K562 (cell line): ENCODE measurements around the gene CDC14B. TPM values are rescaled to one million over a fixed set of nuclear protein-coding genes. Genes with fewer than 3 reads are reported as not detected.

Source experiments
- ATAC-seq: fragments of 200-7000 bp; cut with Tn5 transposase; 3 replicates; pipeline ENCODE4 v1.9.1; 2020; ENCODE audit warnings: moderate library complexity
- BruUV-seq: library from RNA; stranded (reverse); fragments of 400-500 nt; replicated peaks from 2 replicates; lab custom pipeline; 2021; lab: Mats Ljungman, UMichigan
- CTCF ChIA-PET: fragments of 300-600 bp; formaldehyde crosslinking; extraction: SDS; loops from one replicate; lab custom pipeline; 2021; ENCODE audit warnings: low intra/inter-chr PET ratio; lab: Yijun Ruan, JAX
- POLR2A ChIA-PET: fragments of 300-600, 350-650 bp; sonication (Branson Sonifier 250); formaldehyde crosslinking; extraction: SDS; loops from one replicate; lab custom pipeline; 2021; ENCODE audit warnings: antibody characterized with exemption, inconsistent platforms; lab: Yijun Ruan, JAX
- DNase-seq, 4 experiments: peaks; one replicate each; pipeline versions ENCODE4 v3.0.0 to v3.0.0-alpha.2; 2011 to 2018; ENCODE audit warnings: low spot score in 3 of 4, mixed read lengths in 3 of 4; ENCODE audit errors: extremely low read depth in 1 of 4
- FAIRE-seq: peaks from 2 replicates; lab custom pipeline; 2011; peaks lifted over from hg19 to GRCh38; lab: Jason Lieb, UNC
- H2AFZ ChIP-seq: 2 replicates; pipeline ENCODE4 v1.6.0; 2011; ENCODE audit warnings: low read depth, low read length, control low read depth, inconsistent platforms
- H3K27ac ChIP-seq: fragments of 200-600 bp; 3 replicates; pipeline ENCODE4 v1.8.0; 2011; ENCODE audit warnings: low read depth, mild to moderate bottlenecking, control low read depth, inconsistent platforms, low read length, moderate library complexity, mixed read lengths; ENCODE audit errors: extremely low read depth
- H3K27me3 ChIP-seq, 2 experiments: fragments of 300-600 bp in 1 of 2; 2 replicates in 1 of 2; 3 replicates in 1 of 2; pipeline versions ENCODE4 v1.6.0 to v1.8.0; 2011; ENCODE audit warnings: inconsistent platforms in 2 of 2, low read length in 2 of 2, mild to moderate bottlenecking in 1 of 2, mixed read lengths in 1 of 2, moderate library complexity in 1 of 2; ENCODE audit not compliant: control insufficient read depth in 2 of 2, insufficient read depth in 2 of 2
- H3K36me3 ChIP-seq: fragments of 300-600 bp; 3 replicates; pipeline ENCODE4 v1.8.0; 2011; ENCODE audit warnings: mild to moderate bottlenecking, low read length, inconsistent platforms; ENCODE audit not compliant: control insufficient read depth, insufficient read depth
- H3K4me1 ChIP-seq, 2 experiments: fragments of 200-600 bp in 1 of 2; replicated peaks in 1 of 2; 2 replicates in 1 of 2; 3 replicates in 1 of 2; pipeline versions ENCODE4 v1.5.1 to v1.8.0; 2011; ENCODE audit warnings: inconsistent platforms in 2 of 2, low read length in 2 of 2, mild to moderate bottlenecking in 1 of 2, mixed read lengths in 1 of 2, moderate library complexity in 1 of 2; ENCODE audit not compliant: control insufficient read depth in 2 of 2, insufficient read depth in 2 of 2
- H3K4me2 ChIP-seq: 2 replicates; pipeline ENCODE4 v1.6.1; 2011; ENCODE audit warnings: low read length, control low read depth, inconsistent platforms, mixed read lengths; ENCODE audit not compliant: insufficient read depth
- H3K4me3 ChIP-seq: fragments of 200-600 bp; sonication (generic), shearing (Covaris generic); 2 replicates; pipeline ENCODE4 v1.5.1; 2016; ENCODE audit warnings: control low read depth, inconsistent platforms
- H3K79me2 ChIP-seq: fragments of 200-600 bp; 3 replicates; pipeline ENCODE4 v1.8.0; 2011; ENCODE audit warnings: low read length, inconsistent platforms; ENCODE audit not compliant: control insufficient read depth, insufficient read depth
- H3K9ac ChIP-seq, 2 experiments: 2 replicates each; pipeline versions ENCODE4 v1.6.0 to v1.6.1; 2011; ENCODE audit warnings: low read depth in 2 of 2, low read length in 2 of 2, control low read depth in 1 of 2, inconsistent platforms in 1 of 2, mild to moderate bottlenecking in 1 of 2, mixed read lengths in 1 of 2; ENCODE audit not compliant: insufficient read depth in 1 of 2
- H3K9me1 ChIP-seq: one replicate; pipeline ENCODE4 v1.6.0; 2011; ENCODE audit warnings: inconsistent platforms, mild to moderate bottlenecking, low read length, moderate library complexity; ENCODE audit not compliant: control insufficient read depth, insufficient read depth
- H3K9me3 ChIP-seq: replicated peaks from 2 replicates; pipeline ENCODE4 v1.5.1; 2011; ENCODE audit warnings: low read depth, low read length, inconsistent platforms; ENCODE audit not compliant: control insufficient read depth, insufficient read depth
- H4K20me1 ChIP-seq: replicated peaks from 2 replicates; pipeline ENCODE4 v1.6.1; 2011; ENCODE audit warnings: low read length, inconsistent platforms, mixed read lengths; ENCODE audit not compliant: control insufficient read depth, insufficient read depth
- HCFC1 ChIP-seq: IDR thresholded peaks from 2 replicates; pipeline ENCODE4 v1.6.1; 2012; ENCODE audit warnings: low read depth, low read length, improper control_type of control experiment
- KDM4B ChIP-seq, 2 experiments: fragments of 450-650 bp in 1 of 2; sonication (generic) in 1 of 2; IDR thresholded peaks; 2 replicates each; pipeline ENCODE4 v1.6.1; 2016 to 2017; ENCODE audit warnings: borderline replicate concordance in 2 of 2, antibody characterized with exemption in 1 of 2, low read depth in 1 of 2, mild to moderate bottlenecking in 1 of 2
- MECOM ChIP-seq: fragments of 250-450 bp; sonication (Bioruptor Pico); IDR thresholded peaks from 2 replicates; pipeline ENCODE4 v1.8.0; 2022; ENCODE audit warnings: inconsistent platforms
- NCOA4 ChIP-seq: fragments of 450-650 bp; IDR thresholded peaks from 2 replicates; pipeline ENCODE4 v1.6.1; 2018; ENCODE audit warnings: mild to moderate bottlenecking; ENCODE audit not compliant: partially characterized antibody
- PHF8 ChIP-seq: fragments of 200-600 bp; sonication (generic); IDR thresholded peaks from 2 replicates; pipeline ENCODE4 v1.6.1; 2012; ENCODE audit warnings: mixed run types, mild to moderate bottlenecking, inconsistent platforms, low read length, moderate library complexity, borderline replicate concordance
- RNF2 ChIP-seq: sonication (generic); IDR thresholded peaks from 2 replicates; pipeline ENCODE4 v1.6.1; 2016
- SMAD2 ChIP-seq: fragments of 150-350 bp; IDR thresholded peaks from 2 replicates; pipeline ENCODE4 v1.6.1; 2014; ENCODE audit warnings: low read depth, mild to moderate bottlenecking, low read length
- SMARCA5 ChIP-seq: fragments of 450-650 bp; IDR thresholded peaks from 2 replicates; pipeline ENCODE4 v1.6.1; 2016
- STAT5B ChIP-seq: fragments of 250-450 bp; sonication (Bioruptor Pico); IDR thresholded peaks from 2 replicates; pipeline ENCODE4 v1.8.0; 2021; ENCODE audit warnings: mild to moderate bottlenecking, inconsistent platforms
- TFAM ChIP-seq: fragments of 250-450 bp; sonication (Bioruptor Pico); conservative IDR thresholded peaks from 2 replicates; pipeline ENCODE4 v1.5.0; 2021; ENCODE audit warnings: mild to moderate bottlenecking, moderate library complexity
- ZFP91 ChIP-seq: sonication (generic); formaldehyde crosslinking; IDR thresholded peaks from 2 replicates; pipeline ENCODE4 v1.8.0; 2022; ENCODE audit warnings: mild to moderate bottlenecking, missing genetic modification reagents
- ZNF140 ChIP-seq: fragments of 250-450 bp; sonication (Bioruptor Pico); IDR thresholded peaks from 2 replicates; pipeline ENCODE4 v1.8.0; 2021; ENCODE audit warnings: moderate library complexity, mild to moderate bottlenecking, inconsistent platforms
- ZNF217 ChIP-seq: sonication (generic); formaldehyde crosslinking; IDR thresholded peaks from 2 replicates; pipeline ENCODE4 v1.8.0; 2022; ENCODE audit warnings: mild to moderate bottlenecking, missing genetic modification reagents
- ZNF384 ChIP-seq: IDR thresholded peaks from 2 replicates; pipeline ENCODE4 v1.6.1; 2012; ENCODE audit warnings: low read depth, low read length, improper control_type of control experiment
- WGBS: fragments of 100-300 bp; shearing (Covaris generic); methylation state at CpG from one replicate; pipeline ENCODE4 v1.1.6; 2016; ENCODE audit warnings: low coverage, mixed read lengths; ENCODE audit not compliant: insufficient coverage; ENCODE audit errors: missing lambda C conversion rate; 5-methylcytosine and 5-hydroxymethylcytosine counted together
- in situ Hi-C: fragments of 300-500 bp; cut with MboI; formaldehyde crosslinking; loops from 4 replicates; pipeline ENCODE4 v1.15.0; 2018; ENCODE audit warnings: inconsistent platforms, mixed read lengths
- intact Hi-C: fragments of 100-400 bp; cut with micrococcal nuclease; formaldehyde crosslinking; loops from 2 replicates; pipeline ENCODE4 v1.14.2; 2022
- polyA plus RNA-seq, 8 experiments: library from polyadenylated mRNA; depleted of rRNA in 4 of 8; stranded (reverse) in 5 of 8; unstranded in 3 of 8; fragments of >200 nt; fragmentation: Nextera tagmentation in 2 of 8; fragmentation: Illumina TruSeq in 1 of 8; extraction: Ambion mirVana in 2 of 8; extraction: Trizol in 1 of 8; gene quantifications; 2 replicates each; pipeline versions ENCODE4 v1.2.1 to v1.2.3, GENCODE V29; 2011 to 2014; ENCODE audit warnings: inconsistent platforms in 1 of 8, missing spikeins in 1 of 8
- total RNA-seq, 7 experiments: library from RNA; depleted of rRNA in 6 of 7; stranded (reverse); fragments of >200 nt in 6 of 7; fragmentation: Illumina TruSeq in 2 of 7; extraction: Trizol in 2 of 7; gene quantifications; 2 replicates each; pipeline versions ENCODE4 v1.2.1 to v1.2.3, GENCODE V29; 2011 to 2021; ENCODE audit warnings: low replicate concordance in 1 of 7
- TF ChIP-seq, protein P1 (sequence below): fragments of 450-650 bp; formaldehyde crosslinking; IDR thresholded peaks from 2 replicates; pipeline ENCODE4 v1.4.0; 2022; ENCODE audit warnings: missing genetic modification characterization

The CDC14B gene
- total and polyA plus RNA-seq, 9 of the 15 experiments (the other 6 are each of a cell fraction or from before 2014, with no cell fraction given): 1.4 to 6.0 (median 3.8) TPM

GRCh38 chr9:96483197-96483596, 136.4 kb downstream of the CDC14B start:
- Histone ChIP-seq H3K9ac (no peak overlapping the region), H3K4me1 (peaks cover 0 to 3% of the 10 kb centered on the region in 2 experiments; a peak in 2 of 5 replicates), H3K27me3 (no peaks in the 10 kb centered on the region; a peak in 1 of 5 replicates), H3K9me1 (no peaks in the 10 kb centered on the region), H3K4me2 (no peak overlapping the region), H3K36me3 (no peaks in the 10 kb centered on the region), H3K79me2 (no peaks in the 10 kb centered on the region), H2AFZ (no peak overlapping the region), H3K27ac (no peak overlapping the region), H4K20me1 (no peaks in the 10 kb centered on the region), H3K4me3 (no peak overlapping the region), H3K9me3 (no peaks in the 10 kb centered on the region)
- TF ChIP-seq ZNF384 (peak; percentile 57), HCFC1 (no peak), ZFP91 (CRISPR knock-in tag) (peak; percentile 71)
- intact Hi-C loops: no loop called here
- POLR2A ChIA-PET: interaction anchor here (0.6 kb wide), 1 partner anchor 1277 kb away, joined by 3 read pairs; no protein-coding TSS in a partner anchor
- DNase-seq (no peak), ATAC-seq (no peak), FAIRE-seq (no peak)
- BruUV-seq: no TSS peak
- in situ Hi-C loops: no loop called here
- WGBS: 41% methylated on average over 4 of the region's 4 CpGs
- CTCF ChIA-PET: no interaction called here

GRCh38 chr9:96482476-96482875, 137.2 kb downstream of the CDC14B start:
- Histone ChIP-seq H3K4me1 (peaks cover 0 to 3% of the 10 kb centered on the region in 2 experiments; a peak in 2 of 5 replicates), H3K4me3 (no peak overlapping the region), H3K79me2 (no peaks in the 10 kb centered on the region), H3K9ac (no peak overlapping the region), H3K27me3 (no peaks in the 10 kb centered on the region), H4K20me1 (no peaks in the 10 kb centered on the region), H2AFZ (no peak overlapping the region), H3K4me2 (no peak overlapping the region), H3K9me1 (no peaks in the 10 kb centered on the region), H3K36me3 (no peaks in the 10 kb centered on the region), H3K9me3 (no peaks in the 10 kb centered on the region), H3K27ac (no peak overlapping the region)
- in situ Hi-C loops: no loop called here
- ATAC-seq (no peak), DNase-seq (no peak), FAIRE-seq (no peak)
- WGBS: 17% methylated on average over 2 of the region's 2 CpGs
- CTCF ChIA-PET: no interaction called here
- no TSS peak for BruUV-seq
- intact Hi-C loops: no loop called here
- POLR2A ChIA-PET: interaction anchor here (0.6 kb wide), 2 partner anchors 16 to 1278 kb away, joined by 3 to 4 read pairs; no protein-coding TSS in a partner anchor
- no peak for TF ChIP-seq NCOA4
- no peak for TF ChIP-seq ZNF140
- no peak for TF ChIP-seq TFAM (CRISPR knock-in tag)
- no peak for TF ChIP-seq KDM4B (IDR thresholded peaks at IDR 0.05; ENCODE audit: borderline replicate concordance in 2 of 2, low read depth in 1 of 2)
- TF ChIP-seq SMARCA5: no peak
- no peak for TF ChIP-seq PHF8
- no peak for TF ChIP-seq RNF2
- TF ChIP-seq, protein P1, sequence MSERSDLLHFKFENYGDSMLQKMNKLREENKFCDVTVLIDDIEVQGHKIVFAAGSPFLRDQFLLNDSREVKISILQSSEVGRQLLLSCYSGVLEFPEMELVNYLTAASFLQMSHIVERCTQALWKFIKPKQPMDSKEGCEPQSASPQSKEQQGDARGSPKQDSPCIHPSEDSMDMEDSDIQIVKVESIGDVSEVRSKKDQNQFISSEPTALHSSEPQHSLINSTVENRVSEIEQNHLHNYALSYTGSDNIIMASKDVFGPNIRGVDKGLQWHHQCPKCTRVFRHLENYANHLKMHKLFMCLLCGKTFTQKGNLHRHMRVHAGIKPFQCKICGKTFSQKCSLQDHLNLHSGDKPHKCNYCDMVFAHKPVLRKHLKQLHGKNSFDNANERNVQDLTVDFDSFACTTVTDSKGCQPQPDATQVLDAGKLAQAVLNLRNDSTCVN (CRISPR knock-in tag): no peak
- no peak for TF ChIP-seq MECOM (CRISPR knock-in tag)
- TF ChIP-seq SMAD2: no peak
- no peak for TF ChIP-seq ZNF217 (CRISPR knock-in tag)
- TF ChIP-seq STAT5B (CRISPR knock-in tag): no peak
